Stimulated activated CD8-positive, alpha-beta memory T cell treated with anti-CD3 and anti-CD28 coated beads, Interleukin-4, amount 100 ng/mL, for 4 hours (primary cell): ENCODE data around the gene AADAC.
"Not testable (repeated sequence)": the region's sequence is repeated elsewhere in the genome, so short reads cannot be mapped to it uniquely, and the experiment has no call there.

Experiments used
- DNase-seq, 2 donors: peaks; one replicate each; pipeline ENCODE4 v3.0.0-alpha.2; 2020; ENCODE audit warnings: low read depth in 2 of 2, low spot score in 1 of 2

Gene AADAC

DNA sequence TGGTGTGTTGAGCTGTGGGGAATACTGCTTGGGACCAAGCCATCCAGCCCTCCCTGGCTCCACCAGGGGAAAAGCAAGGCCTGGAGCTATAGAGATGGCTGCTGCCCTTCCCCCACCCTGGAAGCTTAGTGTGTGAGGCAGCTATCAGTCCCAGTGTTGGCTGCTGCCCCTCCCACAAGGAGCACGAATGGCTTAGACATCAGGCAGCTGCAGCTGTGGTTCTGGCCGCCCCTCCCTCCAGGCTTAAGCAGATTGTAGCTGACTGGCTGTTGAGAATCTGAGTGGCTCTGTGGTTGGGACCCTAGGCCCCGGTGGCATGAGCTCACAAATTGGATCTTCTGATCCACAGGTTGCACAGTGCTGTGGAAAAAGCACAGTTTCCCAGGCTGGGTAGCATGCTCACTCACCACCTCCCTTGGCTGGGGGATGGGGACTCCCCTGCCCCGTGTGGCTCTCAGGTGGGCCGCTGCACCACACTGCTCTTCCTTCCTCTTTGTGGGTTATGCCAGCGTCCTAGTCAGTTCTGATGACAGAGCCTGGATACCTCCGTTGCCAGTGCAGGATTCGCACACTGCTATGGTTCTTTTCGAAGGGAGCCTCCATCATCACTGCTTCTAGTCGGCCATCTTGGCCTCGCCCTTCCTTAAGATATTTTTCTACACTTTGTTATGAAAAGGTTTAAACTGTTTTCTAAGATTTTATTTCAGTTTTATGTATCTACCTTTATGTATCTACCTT is 38.3 kb downstream of the AADAC start:
- DNase-seq, result no peak

DNA sequence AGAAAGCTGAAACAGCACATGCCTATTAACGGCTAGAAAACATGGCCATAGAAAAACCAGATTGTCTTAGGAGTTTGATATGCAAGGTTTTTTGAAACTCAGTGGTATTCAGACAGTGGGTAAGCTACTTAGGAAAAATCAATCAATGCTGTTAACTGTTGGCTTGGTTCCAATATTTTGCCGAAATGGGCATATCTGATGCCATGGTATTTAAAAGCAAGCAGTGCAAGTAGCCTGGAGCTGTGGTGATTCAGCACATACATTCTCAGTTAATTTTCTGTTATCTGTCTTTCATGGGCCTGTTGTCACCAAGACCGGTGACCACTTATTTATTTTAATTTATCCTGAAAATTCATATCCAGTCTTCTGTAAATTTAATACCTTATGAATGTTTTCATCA is 42.2 kb downstream of the AADAC start:
- no peak for DNase-seq

- no peak for DNase-seq
Measured at GRCh38 chr3:151856641-151857040, 42.7 kb downstream of the AADAC start.

DNA sequence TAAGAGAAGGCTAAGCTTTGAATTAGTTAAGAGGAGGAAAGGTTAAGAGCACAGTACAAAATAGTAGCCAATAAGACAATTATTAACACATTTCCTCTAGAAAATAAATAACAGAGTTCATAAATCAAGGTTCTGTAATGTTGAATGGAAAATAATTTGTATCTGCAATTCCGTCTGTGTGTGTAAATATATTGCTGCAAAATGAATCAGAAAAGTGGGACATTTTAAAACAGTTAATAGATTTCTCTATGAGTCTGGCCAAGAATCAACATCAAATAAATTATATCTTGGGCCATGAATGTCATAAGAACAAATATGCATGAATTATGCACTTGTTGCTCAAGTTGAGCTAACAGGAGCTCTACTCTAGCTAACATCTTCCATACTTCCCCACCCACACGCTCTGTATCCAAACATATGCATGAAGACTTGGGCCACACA is 45.3 kb downstream of the AADAC start:
- no peak for DNase-seq

DNA sequence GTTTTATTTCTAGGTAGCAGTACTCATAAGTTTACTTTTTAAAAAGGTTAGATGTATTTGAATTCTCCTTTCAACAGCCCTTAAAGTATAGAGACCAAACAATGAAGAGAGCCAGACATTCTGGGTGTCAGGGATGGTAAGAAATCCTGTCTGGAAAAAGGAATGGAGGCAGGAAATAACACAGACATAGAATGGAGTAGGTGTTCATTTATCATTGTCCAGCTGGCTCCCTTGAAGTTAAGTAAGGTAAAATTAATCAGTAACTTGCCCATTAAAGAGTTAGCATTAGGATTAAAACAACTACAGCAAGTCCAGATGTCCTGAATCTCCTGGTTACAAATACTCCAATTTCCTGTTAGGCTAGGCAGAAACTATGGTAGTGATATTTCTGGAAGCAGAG is 46.0 kb downstream of the AADAC start:
- DNase-seq, result no peak

DNA sequence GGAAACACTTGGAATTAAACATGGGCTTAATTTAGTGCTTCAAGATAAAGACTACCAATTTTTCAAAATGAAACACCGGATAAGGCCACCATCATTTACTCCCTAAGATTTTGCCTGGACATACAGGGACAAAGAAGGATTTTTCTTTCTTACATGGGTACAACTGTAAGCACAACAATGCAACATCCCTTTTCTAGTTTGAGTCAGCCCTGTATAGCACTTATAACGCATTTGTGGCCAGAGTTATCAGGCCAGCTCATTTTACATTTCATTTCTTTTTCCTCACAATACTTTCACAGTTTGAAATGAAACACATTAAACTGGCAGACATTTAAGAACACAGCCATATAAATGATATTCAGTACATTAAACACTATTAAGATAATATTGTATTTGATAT is 49.7 kb downstream of the AADAC start:
- DNase-seq, result no peak

- no peak for DNase-seq
Measured at GRCh38 chr3:151864423-151865101, 50.6 kb downstream of the AADAC start.

GRCh38 chr3:151866711-151867410 is 52.9 kb downstream of the AADAC start:
- DNase-seq, result no peak

- no peak for DNase-seq
Measured at GRCh38 chr3:151867666-151868065, 53.8 kb downstream of the AADAC start.

- DNase-seq, result no peak
Measured at GRCh38 chr3:151869181-151869580, 55.3 kb downstream of the AADAC start.

GRCh38 chr3:151871639-151872468 is 57.9 kb downstream of the AADAC start:
- DNase-seq, result no peak

- no peak for DNase-seq
Measured at GRCh38 chr3:151873398-151873797, 59.5 kb downstream of the AADAC start, which contains the start of gene SUCNR1. Gene SUCNR1 (plus strand): TSS chr3:151873643. CDS start chr3:151879893, 6,250 bp downstream.

DNA sequence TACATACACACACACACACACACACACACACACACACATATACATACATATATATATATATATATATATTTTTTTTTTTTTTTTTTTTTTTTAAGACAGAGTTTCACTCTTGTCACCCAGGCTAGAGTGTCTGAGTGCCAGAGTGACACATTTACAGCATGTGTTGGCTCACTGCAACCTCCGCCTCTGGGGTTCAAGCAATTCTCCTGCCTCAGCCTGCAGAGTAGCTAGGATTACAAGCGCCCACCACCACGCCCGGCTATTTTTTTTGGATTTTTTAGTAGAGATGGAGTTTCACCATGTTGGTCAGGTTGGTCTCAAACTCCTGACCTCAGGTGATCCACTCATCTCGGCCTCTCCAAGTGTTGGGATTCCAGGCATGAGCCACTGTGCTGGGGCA is 60.2 kb downstream of the AADAC start:
- not testable (repeated sequence) for DNase-seq

DNA sequence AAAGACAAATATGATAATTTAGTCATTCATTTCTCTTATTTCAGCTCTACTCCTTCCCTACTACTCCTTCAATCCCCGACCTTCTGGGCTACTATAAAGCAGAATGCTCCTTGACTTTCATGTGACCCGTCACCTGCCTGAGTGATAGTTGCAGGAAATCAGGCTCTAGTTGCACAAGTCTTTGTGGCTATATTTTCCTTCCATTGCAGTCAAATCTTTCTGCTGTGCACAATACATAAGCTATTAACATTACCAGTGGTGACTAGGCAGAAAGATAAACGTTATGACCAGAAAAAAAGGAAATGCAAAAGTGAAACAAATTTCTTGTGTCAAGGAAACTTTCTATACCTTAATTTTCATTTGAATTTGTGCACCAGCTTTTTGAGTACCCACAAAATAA is 61.8 kb downstream of the AADAC start:
- DNase-seq, result no peak

DNA sequence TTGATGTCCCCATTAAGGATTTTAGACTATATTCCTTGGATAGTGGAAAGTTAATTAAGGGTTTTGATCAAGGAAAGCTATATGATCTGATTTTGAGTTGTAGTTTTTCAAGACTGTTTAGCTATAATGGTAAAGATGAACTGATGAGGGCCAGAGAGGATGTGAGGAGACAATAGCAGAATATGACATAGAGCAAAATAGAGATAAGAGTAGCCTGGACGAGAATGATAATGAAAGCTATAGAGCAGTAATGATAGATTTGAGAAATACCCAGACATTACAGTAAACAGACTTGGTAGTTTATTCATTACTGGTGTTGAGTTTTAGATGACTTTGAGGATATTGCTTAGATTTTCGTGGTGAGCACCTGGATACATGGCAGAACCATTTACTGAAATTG is 63.4 kb downstream of the AADAC start:
- no peak for DNase-seq
